ENCODE data around the gene LRRC37B.
"Not testable (repeated sequence)": the region's sequence is repeated elsewhere in the genome, so short reads cannot be mapped to it uniquely, and the experiment has no call there.

- not testable (repeated sequence) for TF ChIP-seq ARHGAP35 (CRISPR knock-in tag; IDR thresholded peaks at IDR 0.05; ENCODE audit: borderline replicate concordance); ZNF580 (CRISPR knock-in tag; IDR thresholded peaks at IDR 0.05; ENCODE audit: borderline replicate concordance, low read depth); ARID5B (CRISPR knock-in tag; IDR thresholded peaks at IDR 0.05); JUNB (CRISPR knock-in tag; IDR thresholded peaks at IDR 0.05; ENCODE audit: borderline replicate concordance); MEIS1 (CRISPR knock-in tag; IDR thresholded peaks at IDR 0.05; ENCODE audit: borderline replicate concordance)
These were observed 33.1 kb downstream of the LRRC37B start for GRCh38 chr17:32040246-32040645.

Measured in HepG2 (cell line).